Vagina (tissue), 2 donors: ENCODE measurements around the gene PARN. TPM values are rescaled to one million over a fixed set of nuclear protein-coding genes. Genes with fewer than 3 reads are reported as not detected.

Experiments used
- DNase-seq, 2 donors: peaks; one replicate each; pipeline ENCODE4 v3.0.0-alpha.2; 2017; ENCODE audit errors: extremely low spot score in 2 of 2
- H3K27ac ChIP-seq: fragments of 200-600 bp; sonication (generic); one replicate; pipeline ENCODE4 v1.5.1; 2019
- H3K27me3 ChIP-seq: fragments of 200-600 bp; sonication (generic); one replicate; pipeline ENCODE4 v1.5.1; 2019
- H3K36me3 ChIP-seq, 2 donors: fragments of 200-600 bp; sonication (generic); one replicate each; pipeline ENCODE4 v1.5.1; 2017 to 2019
- H3K4me1 ChIP-seq: fragments of 200-600 bp; sonication (generic); one replicate; pipeline ENCODE4 v1.5.1; 2019
- H3K4me3 ChIP-seq, 2 donors: fragments of 200-600 bp; sonication (generic); 1 replicate in 1 of 2; 2 replicates in 1 of 2; pipeline ENCODE4 v1.5.1; 2016 to 2019
- H3K9me3 ChIP-seq: fragments of 200-600 bp; sonication (generic); one replicate; pipeline ENCODE4 v1.5.1; 2019
- CTCF ChIP-seq, 3 experiments: fragments of 450-650 bp in 2 of 3; fragments of 200-600 bp in 1 of 3; sonication (generic) in 1 of 3; IDR thresholded peaks; one replicate each; pipeline ENCODE4 v1.5.1; 2017 to 2019; ENCODE audit warnings: antibody characterized with exemption in 3 of 3, mild to moderate bottlenecking in 2 of 3, moderate library complexity in 2 of 3
- POLR2A ChIP-seq, 2 donors: fragments of 450-650 bp; IDR thresholded peaks; one replicate each; pipeline ENCODE4 v1.6.1; 2017; ENCODE audit warnings: antibody characterized with exemption in 2 of 2, mild to moderate bottlenecking in 2 of 2, moderate library complexity in 2 of 2
- POLR2AphosphoS5 ChIP-seq, 2 donors: sonication (generic); formaldehyde crosslinking; IDR thresholded peaks; one replicate each; pipeline ENCODE4 v1.9.0; 2017; ENCODE audit warnings: antibody characterized with exemption in 2 of 2, mild to moderate bottlenecking in 2 of 2, low read depth in 1 of 2; ENCODE audit not compliant: insufficient read depth in 1 of 2
- intact Hi-C: fragments of 100-400 bp; cut with DNase I; formaldehyde crosslinking; loops from one replicate; pipeline ENCODE4 v1.15.1; 2023
- total RNA-seq: library from RNA; depleted of rRNA; stranded (reverse); fragments of >200 nt; gene quantifications from one replicate; pipeline ENCODE4 v1.2.3, GENCODE V29; 2016

PARN gene
- total RNA-seq, 1 donor from 2014 or later: 39.3 TPM

GRCh38 chr16:14497245-14498082 is 132.6 kb downstream of the PARN start:
- Histone ChIP-seq H3K27me3 (no peaks in the 10 kb centered on the region), H3K36me3 (no peaks in the 10 kb centered on the region), H3K4me3 (no peak overlapping the region), H3K27ac (no peak overlapping the region), H3K9me3 (no peaks in the 10 kb centered on the region), H3K4me1 (peaks cover 47% of the 10 kb centered on the region)
- DNase-seq: no peak
- intact Hi-C loops: no loop called here
- TF ChIP-seq POLR2A (IDR thresholded peaks at IDR 0.05) (no peak), CTCF (IDR thresholded peaks at IDR 0.05) (no peak), POLR2AphosphoS5 (IDR thresholded peaks at IDR 0.05; ENCODE audit: insufficient read depth in 1 of 2, low read depth in 1 of 2) (no peak)

DNA sequence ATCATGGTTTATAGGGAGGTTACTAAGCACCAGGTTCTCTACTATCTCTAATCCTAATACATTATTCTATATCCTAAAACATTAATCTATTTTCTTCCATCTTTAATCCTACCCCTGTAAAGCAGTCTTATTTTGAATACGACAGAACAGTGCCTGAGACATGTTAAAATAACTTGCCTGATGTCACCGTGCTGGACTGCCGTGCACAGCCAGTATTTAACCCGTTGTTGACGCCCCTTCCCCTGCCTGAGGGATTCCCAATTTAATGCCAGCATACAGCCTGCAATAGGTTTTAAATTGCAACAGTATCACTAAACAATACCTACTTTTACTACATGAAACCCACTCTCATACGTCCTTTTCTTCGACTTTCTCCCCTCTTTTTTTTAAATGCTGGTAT is 133.3 kb downstream of the PARN start:
- Histone ChIP-seq H3K4me1 (peaks cover 41% of the 10 kb centered on the region), H3K27me3 (no peaks in the 10 kb centered on the region), H3K9me3 (no peaks in the 10 kb centered on the region), H3K4me3 (no peak overlapping the region), H3K36me3 (no peaks in the 10 kb centered on the region), H3K27ac (no peak overlapping the region)
- no peak for TF ChIP-seq CTCF (IDR thresholded peaks at IDR 0.05)
- TF ChIP-seq POLR2AphosphoS5 (IDR thresholded peaks at IDR 0.05; ENCODE audit: insufficient read depth in 1 of 2, low read depth in 1 of 2): no peak
- TF ChIP-seq POLR2A (IDR thresholded peaks at IDR 0.05): no peak
- no peak for DNase-seq
- intact Hi-C loops: no loop called here

GRCh38 chr16:14496047-14496770 is 133.9 kb downstream of the PARN start:
- intact Hi-C loops: no loop called here

GRCh38 chr16:14495213-14496046 is 134.6 kb downstream of the PARN start:
- no peak for DNase-seq

More at GRCh38 chr16:14496047-14496770, 133.9 kb downstream of the PARN start:
- no peaks in the 10 kb centered on the region for H3K9me3 ChIP-seq
- no peak for DNase-seq
- H3K36me3 ChIP-seq: no peaks in the 10 kb centered on the region
- no peak overlapping the region for H3K4me3 ChIP-seq
- peaks cover 36% of the 10 kb centered on the region for H3K4me1 ChIP-seq
- H3K27me3 ChIP-seq: no peaks in the 10 kb centered on the region
- H3K27ac ChIP-seq: no peak overlapping the region
- TF ChIP-seq CTCF (IDR thresholded peaks at IDR 0.05) (no peak), POLR2A (IDR thresholded peaks at IDR 0.05) (no peak), POLR2AphosphoS5 (IDR thresholded peaks at IDR 0.05; ENCODE audit: insufficient read depth in 1 of 2, low read depth in 1 of 2) (no peak)

More at GRCh38 chr16:14495213-14496046, 134.6 kb downstream of the PARN start:
- intact Hi-C loops: no loop called here
- H3K27ac ChIP-seq: no peak overlapping the region
- no peaks in the 10 kb centered on the region for H3K27me3 ChIP-seq
- TF ChIP-seq POLR2AphosphoS5 (IDR thresholded peaks at IDR 0.05; ENCODE audit: insufficient read depth in 1 of 2, low read depth in 1 of 2) (no peak), POLR2A (IDR thresholded peaks at IDR 0.05) (no peak), CTCF (IDR thresholded peaks at IDR 0.05) (no peak)
- no peaks in the 10 kb centered on the region for H3K9me3 ChIP-seq
- H3K4me1 ChIP-seq: peaks cover 29% of the 10 kb centered on the region
- no peaks in the 10 kb centered on the region for H3K36me3 ChIP-seq
- H3K4me3 ChIP-seq: no peak overlapping the region
